KMS-11 (cell line): ENCODE results near the gene SLC17A9.

Experiments used
- H2AFZ ChIP-seq: fragments of 200-600 bp; sonication (generic); 2 replicates; pipeline ENCODE4 v1.6.1; 2016; ENCODE audit warnings: antibody characterized with exemption, mixed run types, low read depth
- H3K27ac ChIP-seq: fragments of 200-600 bp; sonication (generic); 2 replicates; pipeline ENCODE4 v1.6.1; 2016; ENCODE audit warnings: mild to moderate bottlenecking, mixed run types
- H3K27me3 ChIP-seq: fragments of 200-600 bp; sonication (generic); 2 replicates; pipeline ENCODE4 v1.6.1; 2017; ENCODE audit warnings: mild to moderate bottlenecking, low read depth, mixed run types, moderate library complexity; ENCODE audit not compliant: insufficient read depth
- H3K36me3 ChIP-seq: fragments of 200-600 bp; sonication (generic); 2 replicates; pipeline ENCODE4 v1.6.1; 2017; ENCODE audit warnings: mild to moderate bottlenecking, mixed run types; ENCODE audit not compliant: insufficient read depth
- H3K4me1 ChIP-seq: fragments of 200-600 bp; sonication (generic); 2 replicates; pipeline ENCODE4 v1.6.1; 2016; ENCODE audit warnings: mild to moderate bottlenecking, low read depth, mixed run types; ENCODE audit not compliant: poor library complexity, severe bottlenecking
- H3K4me2 ChIP-seq: fragments of 200-600 bp; sonication (generic); 2 replicates; pipeline ENCODE4 v1.7.0; 2016; ENCODE audit warnings: mild to moderate bottlenecking, mixed run types
- H3K4me3 ChIP-seq: fragments of 200-600 bp; sonication (generic); IDR thresholded peaks from 2 replicates; pipeline ENCODE4 v1.6.1; 2017; ENCODE audit warnings: low read depth, low read length, mixed read lengths; ENCODE audit not compliant: insufficient read depth
- H3K79me2 ChIP-seq: fragments of 200-600 bp; sonication (generic); 2 replicates; pipeline ENCODE4 v1.6.1; 2016; ENCODE audit warnings: low read depth, mixed run types; ENCODE audit not compliant: insufficient read depth
- H3K9ac ChIP-seq: fragments of 200-600 bp; sonication (generic); 2 replicates; pipeline ENCODE4 v1.6.1; 2016; ENCODE audit warnings: mild to moderate bottlenecking, mixed run types
- H4K20me1 ChIP-seq: fragments of 200-600 bp; sonication (generic); 2 replicates; pipeline ENCODE4 v1.6.1; 2016; ENCODE audit warnings: mild to moderate bottlenecking, mixed run types; ENCODE audit not compliant: insufficient read depth
- CTCF ChIP-seq: fragments of 200-600 bp; sonication (generic); conservative IDR thresholded peaks from 2 replicates; pipeline ENCODE4 v1.6.1; 2017; ENCODE audit warnings: low read depth, mild to moderate bottlenecking, antibody characterized with exemption, low read length, moderate library complexity, mixed read lengths

Gene SLC17A9

DNA sequence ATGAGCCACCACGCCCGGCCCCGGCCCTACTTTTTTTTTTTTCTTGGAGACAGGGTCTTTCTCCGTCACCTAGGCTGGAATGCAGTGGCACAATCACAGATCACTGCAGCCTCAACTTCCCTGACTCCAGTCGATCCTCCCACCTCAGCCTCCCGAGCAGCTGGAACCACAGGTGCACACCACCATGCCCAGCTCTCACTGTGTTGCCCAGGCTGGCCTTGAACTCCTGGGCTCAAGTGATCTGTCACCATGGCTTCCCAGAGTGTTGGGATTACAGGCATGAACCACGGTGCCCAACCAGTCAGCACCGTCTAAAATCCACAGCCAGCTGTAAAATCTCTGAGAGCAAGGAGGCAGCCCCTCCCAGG is 17.4 kb downstream of the SLC17A9 start:
- Histone ChIP-seq H3K4me3 (no peak overlapping the region), H3K27ac (no peak overlapping the region), H4K20me1 (no peaks in the 10 kb centered on the region), H3K79me2 (no peaks in the 10 kb centered on the region), H3K4me1 (no peaks in the 10 kb centered on the region), H3K27me3 (peaks cover 94% of the 10 kb centered on the region), H3K9ac (no peak overlapping the region), H3K4me2 (no peak overlapping the region), H3K36me3 (no peaks in the 10 kb centered on the region), H2AFZ (no peak overlapping the region)
- no peak for TF ChIP-seq CTCF

- Histone ChIP-seq H3K4me2 (no peak overlapping the region), H3K4me1 (no peaks in the 10 kb centered on the region), H3K36me3 (no peaks in the 10 kb centered on the region), H3K9ac (no peak overlapping the region), H3K79me2 (no peaks in the 10 kb centered on the region), H3K4me3 (no peak overlapping the region), H2AFZ (no peak overlapping the region), H3K27me3 (peaks cover 94% of the 10 kb centered on the region), H4K20me1 (no peaks in the 10 kb centered on the region), H3K27ac (no peak overlapping the region)
- TF ChIP-seq CTCF = no peak
Observed at GRCh38 chr20:62970307-62971210, 18.1 kb downstream of the SLC17A9 start.

DNA sequence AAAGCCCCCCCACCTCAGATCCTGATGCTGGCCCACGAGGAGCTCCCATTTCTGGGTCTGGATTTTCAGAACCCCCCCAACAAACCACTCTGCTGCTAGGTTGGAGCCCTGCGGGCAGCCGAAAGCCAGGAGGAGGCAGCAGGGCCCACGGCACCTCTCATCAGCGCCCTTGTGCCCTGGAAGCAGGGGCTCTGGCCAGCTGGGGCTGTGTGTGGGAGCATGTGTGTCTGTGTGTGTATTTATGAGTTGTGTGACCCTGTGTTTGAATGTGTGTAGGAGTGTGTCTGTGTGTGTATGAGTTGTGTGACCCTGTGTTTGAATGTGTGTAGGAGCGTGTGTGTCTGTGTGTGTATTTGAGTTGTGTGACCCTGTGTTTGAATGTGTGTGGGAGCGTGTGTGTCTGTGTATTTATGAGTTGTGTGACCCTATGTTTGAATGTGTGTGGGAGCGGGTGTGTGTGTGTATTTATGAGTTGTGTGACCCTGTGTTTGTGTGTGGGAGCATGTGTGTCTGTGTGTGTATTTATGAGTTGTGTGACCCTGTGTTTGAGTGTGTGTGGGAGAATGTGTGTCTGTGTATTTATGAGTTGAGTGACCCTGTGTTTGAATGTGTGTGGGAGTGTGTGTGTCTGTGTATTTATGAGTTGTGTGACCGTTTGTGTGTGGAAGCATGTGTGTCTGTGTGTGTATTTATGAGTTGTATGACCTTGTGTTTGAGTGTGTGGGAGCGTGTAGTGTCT is 18.9 kb downstream of the SLC17A9 start:
- Histone ChIP-seq H3K4me2 (no peak overlapping the region), H3K9ac (no peak overlapping the region), H3K4me1 (no peaks in the 10 kb centered on the region), H3K79me2 (no peaks in the 10 kb centered on the region), H3K4me3 (no peak overlapping the region), H3K27ac (no peak overlapping the region), H3K27me3 (peaks cover 98% of the 10 kb centered on the region), H4K20me1 (no peaks in the 10 kb centered on the region), H3K36me3 (no peaks in the 10 kb centered on the region), H2AFZ (no peak overlapping the region)
- TF ChIP-seq CTCF = no peak

- Histone ChIP-seq H3K27me3 (peaks cover 98% of the 10 kb centered on the region), H3K4me1 (peaks cover 5% of the 10 kb centered on the region), H3K79me2 (no peaks in the 10 kb centered on the region), H3K4me2 (peak overlapping the region; percentile 20; the same call in 1 of the 2 replicates), H3K36me3 (no peaks in the 10 kb centered on the region), H2AFZ (peak overlapping the region; percentile 34; the same call in 1 of the 2 replicates), H3K4me3 (no peak overlapping the region), H3K27ac (no peak overlapping the region), H4K20me1 (no peaks in the 10 kb centered on the region), H3K9ac (no peak overlapping the region)
- TF ChIP-seq CTCF = peak; percentile 85
Observed at GRCh38 chr20:62971950-62972844, 19.7 kb downstream of the SLC17A9 start.
